H1 (cell line): ENCODE measurements around the gene TBCD. TPM values are rescaled to one million over a fixed set of nuclear protein-coding genes. Genes with fewer than 3 reads are reported as not detected.

Experiments
- CTCF ChIA-PET: fragments of 300-600 bp; sonication (Branson Sonifier 250); formaldehyde crosslinking; loops from one replicate; lab custom pipeline; 2021; ENCODE audit not compliant: partially characterized antibody; lab: Charles Lee
- POLR2A ChIA-PET: fragments of 300-600 bp; sonication (Branson Sonifier 250); formaldehyde crosslinking; loops from one replicate; lab custom pipeline; 2021; ENCODE audit warnings: inconsistent platforms; ENCODE audit not compliant: partially characterized antibody; lab: Charles Lee
- DNase-seq, 2 experiments: peaks; one replicate each; pipeline versions ENCODE4 v3.0.0 to v3.0.0-alpha.2; 2010 to 2022; ENCODE audit warnings: low spot score in 2 of 2, low read depth in 1 of 2, mixed read lengths in 1 of 2
- FAIRE-seq: peaks from 2 replicates; lab custom pipeline; 2011; peaks lifted over from hg19 to GRCh38; lab: Jason Lieb, UNC
- H2AFZ ChIP-seq: 2 replicates; pipeline ENCODE4 v1.8.1; 2012; ENCODE audit warnings: low read length, inconsistent platforms
- H2AK5ac ChIP-seq: 2 replicates; pipeline ENCODE4 v1.6.1; 2013; ENCODE audit warnings: low read depth, low read length
- H2BK120ac ChIP-seq: replicated peaks from 2 replicates; pipeline ENCODE3; 2013; ENCODE audit warnings: low read depth, low read length, inconsistent platforms
- H2BK12ac ChIP-seq: 2 replicates; pipeline ENCODE4 v1.6.1; 2013; ENCODE audit warnings: low read depth, low read length
- H2BK15ac ChIP-seq: 2 replicates; pipeline ENCODE4 v1.6.1; 2013; ENCODE audit warnings: low read length
- H2BK20ac ChIP-seq: 2 replicates; pipeline ENCODE4 v1.6.1; 2013; ENCODE audit warnings: low read length
- H2BK5ac ChIP-seq: 2 replicates; pipeline ENCODE4 v1.6.1; 2013; ENCODE audit warnings: low read depth, low read length
- H3K14ac ChIP-seq: 2 replicates; pipeline ENCODE4 v1.6.1; 2013; ENCODE audit warnings: inconsistent platforms; ENCODE audit not compliant: insufficient read length
- H3K18ac ChIP-seq: 2 replicates; pipeline ENCODE4 v1.6.1; 2013; ENCODE audit warnings: low read length; ENCODE audit errors: extremely low read depth
- H3K23ac ChIP-seq: 2 replicates; pipeline ENCODE4 v1.6.1; 2013; ENCODE audit warnings: inconsistent platforms; ENCODE audit not compliant: insufficient read length
- H3K23me2 ChIP-seq: 2 replicates; pipeline ENCODE4 v1.6.1; 2013; ENCODE audit warnings: low read depth, low read length
- H3K27ac ChIP-seq: 2 replicates; pipeline ENCODE4 v1.6.1; 2011; ENCODE audit warnings: low read depth, low read length, inconsistent platforms
- H3K27me3 ChIP-seq, 4 experiments: replicated peaks in 1 of 4; 1 replicate in 1 of 4; 2 replicates in 3 of 4; pipeline versions ENCODE4 v1.6.1 to v1.8.1; 2011 to 2013; ENCODE audit warnings: low read length in 3 of 4, mild to moderate bottlenecking in 3 of 4, inconsistent platforms in 2 of 4, mixed read lengths in 2 of 4, moderate library complexity in 1 of 4; ENCODE audit not compliant: control insufficient read depth in 3 of 4, insufficient read depth in 3 of 4; ENCODE audit errors: extremely low read depth in 1 of 4
- H3K36me3 ChIP-seq, 4 experiments: 2 replicates each; pipeline versions ENCODE4 v1.6.1 to v1.8.1; 2011 to 2013; ENCODE audit warnings: mild to moderate bottlenecking in 4 of 4, low read length in 3 of 4, moderate library complexity in 2 of 4, control low read depth in 1 of 4, inconsistent platforms in 1 of 4; ENCODE audit not compliant: insufficient read depth in 4 of 4, control insufficient read depth in 2 of 4
- H3K4ac ChIP-seq: replicated peaks from 2 replicates; pipeline ENCODE3; 2013; ENCODE audit warnings: low read length, low read depth, mixed read lengths, inconsistent platforms; ENCODE audit not compliant: insufficient read length
- H3K4me1 ChIP-seq, 4 experiments: replicated peaks in 1 of 4; 1 replicate in 1 of 4; 2 replicates in 3 of 4; pipeline versions ENCODE4 v1.6.1 to v1.8.1; 2011 to 2013; ENCODE audit warnings: low read length in 3 of 4, inconsistent platforms in 2 of 4, mixed read lengths in 1 of 4; ENCODE audit not compliant: insufficient read depth in 4 of 4, control insufficient read depth in 3 of 4
- H3K4me2 ChIP-seq, 2 experiments: 2 replicates each; pipeline versions ENCODE4 v1.6.1 to v1.8.1; 2011 to 2013; ENCODE audit warnings: low read depth in 2 of 2, low read length in 2 of 2, control low read depth in 1 of 2, inconsistent platforms in 1 of 2, mild to moderate bottlenecking in 1 of 2; ENCODE audit not compliant: insufficient read depth in 1 of 2
- H3K4me3 ChIP-seq, 4 experiments: fragments of 200-600, 300-600 bp in 1 of 4; sonication (generic), shearing (Covaris generic), sonication (Bioruptor Twin) in 1 of 4; 2 replicates each; pipeline versions ENCODE4 v1.5.1 to v1.8.1; 2011 to 2016; ENCODE audit warnings: low read length in 4 of 4, low read depth in 3 of 4, control low read depth in 2 of 4, inconsistent platforms in 2 of 4, mild to moderate bottlenecking in 2 of 4, mixed read lengths in 1 of 4, moderate library complexity in 1 of 4; ENCODE audit not compliant: insufficient read depth in 2 of 4; ENCODE audit errors: extremely low read depth in 1 of 4
- H3K56ac ChIP-seq: replicated peaks from 2 replicates; pipeline ENCODE3; 2013; ENCODE audit warnings: low read depth, mild to moderate bottlenecking, mixed read lengths, low read length, inconsistent platforms; ENCODE audit not compliant: insufficient read length
- H3K79me1 ChIP-seq: 2 replicates; pipeline ENCODE4 v1.6.1; 2013; ENCODE audit warnings: low read depth, low read length, control low read depth
- H3K79me2 ChIP-seq, 2 experiments: 2 replicates each; pipeline versions ENCODE4 v1.6.1 to v1.8.1; 2012 to 2013; ENCODE audit warnings: low read length in 2 of 2, mild to moderate bottlenecking in 2 of 2, inconsistent platforms in 1 of 2; ENCODE audit not compliant: insufficient read depth in 2 of 2, control insufficient read depth in 1 of 2
- H3K9ac ChIP-seq, 4 experiments: replicated peaks in 1 of 4; 1 replicate in 1 of 4; 2 replicates in 3 of 4; pipeline versions ENCODE4 v1.6.1 to v1.8.1; 2011 to 2013; ENCODE audit warnings: low read depth in 3 of 4, low read length in 3 of 4, control low read depth in 2 of 4, mild to moderate bottlenecking in 2 of 4, moderate library complexity in 2 of 4, inconsistent platforms in 1 of 4; ENCODE audit errors: extremely low read depth in 1 of 4
- H3K9me3 ChIP-seq, 2 experiments: 2 replicates each; pipeline versions ENCODE4 v1.6.1 to v1.8.1; 2012 to 2013; ENCODE audit warnings: mild to moderate bottlenecking in 2 of 2, moderate library complexity in 2 of 2, control low read depth in 1 of 2, inconsistent platforms in 1 of 2, low read depth in 1 of 2, low read length in 1 of 2, mixed read lengths in 1 of 2; ENCODE audit not compliant: insufficient read depth in 2 of 2
- H4K20me1 ChIP-seq, 2 experiments: replicated peaks in 1 of 2; 2 replicates each; pipeline versions ENCODE3 to v1.8.1; 2011 to 2013; ENCODE audit warnings: inconsistent platforms in 2 of 2, low read length in 2 of 2, mild to moderate bottlenecking in 1 of 2; ENCODE audit not compliant: insufficient read depth in 2 of 2, control insufficient read depth in 1 of 2
- H4K5ac ChIP-seq: 2 replicates; pipeline ENCODE4 v1.6.1; 2013; ENCODE audit warnings: low read length, low read depth, mixed read lengths, inconsistent platforms; ENCODE audit not compliant: insufficient read length
- H4K8ac ChIP-seq: 2 replicates; pipeline ENCODE4 v1.8.0; 2013; ENCODE audit warnings: mild to moderate bottlenecking, moderate library complexity, low read length, inconsistent platforms; ENCODE audit not compliant: insufficient read depth; ENCODE audit errors: extremely low read depth
- H4K91ac ChIP-seq: replicated peaks from 2 replicates; pipeline ENCODE3; 2013; ENCODE audit warnings: low read length, mixed read lengths, inconsistent platforms; ENCODE audit not compliant: insufficient read length
- EP300 ChIP-seq, 2 experiments: IDR thresholded peaks; 1 replicate in 1 of 2; 2 replicates in 1 of 2; pipeline ENCODE4 v1.6.1; 2011 to 2012; ENCODE audit warnings: low read depth in 2 of 2, low read length in 2 of 2, mild to moderate bottlenecking in 2 of 2, borderline replicate concordance in 1 of 2, inconsistent platforms in 1 of 2, moderate library complexity in 1 of 2
- GABPA ChIP-seq: IDR thresholded peaks from 2 replicates; pipeline ENCODE4 v1.6.1; 2011; ENCODE audit warnings: mild to moderate bottlenecking, low read length, moderate library complexity, borderline replicate concordance; ENCODE audit not compliant: insufficient read depth
- KDM4A ChIP-seq: IDR thresholded peaks from one replicate; pipeline ENCODE4 v1.7.1; 2012; ENCODE audit warnings: low read depth, mild to moderate bottlenecking, moderate library complexity, low read length, inconsistent platforms; ENCODE audit not compliant: severe bottlenecking
- SUZ12 ChIP-seq: fragments of 200-600 bp; sonication (generic); IDR thresholded peaks from 2 replicates; pipeline ENCODE4 v1.6.1; 2012; ENCODE audit warnings: mild to moderate bottlenecking, inconsistent platforms, low read length, moderate library complexity, mixed read lengths
- WGBS, 2 experiments: shearing (Covaris generic) in 1 of 2; methylation state at CpG; one replicate each; pipeline versions ENCODE4 v1.1.6 to v1.1.7; 2013 to 2015; ENCODE audit warnings: low lambda C conversion rate in 2 of 2, mixed read lengths in 2 of 2, inconsistent platforms in 1 of 2, low coverage in 1 of 2, missing lambda C conversion rate in 1 of 2; ENCODE audit not compliant: insufficient replicate concordance in 2 of 2, insufficient coverage in 1 of 2, insufficient read length in 1 of 2; ENCODE audit errors: extremely low coverage in 1 of 2, missing lambda C conversion rate in 1 of 2; 5-methylcytosine and 5-hydroxymethylcytosine counted together
- polyA plus RNA-seq, 7 experiments: library from polyadenylated mRNA; depleted of rRNA in 3 of 7; stranded (reverse) in 5 of 7; unstranded in 2 of 7; fragments of >200 nt in 5 of 7; fragments of 200-250 nt in 2 of 7; gene quantifications; 1 replicate in 5 of 7; 2 replicates in 1 of 7; 4 replicates in 1 of 7; pipeline versions ENCODE4 v1.2.1 to v1.2.3, GENCODE V29; 2011 to 2013; ENCODE audit warnings: missing spikeins in 2 of 7, mixed read lengths in 2 of 7
- total RNA-seq: library from RNA; stranded (reverse); fragmentation: NEBNext Ultra II Directional; extraction: Animal tissue kit (Norgen Biotek cat#: 25700); gene quantifications from 2 replicates; pipeline ENCODE4 v1.2.1, GENCODE V29; 2021

TBCD gene
- total and polyA plus RNA-seq, 2 of the 8 experiments (the other 6 are each of a cell fraction or from before 2014, with no cell fraction given), result 118 to 162 TPM

DNA sequence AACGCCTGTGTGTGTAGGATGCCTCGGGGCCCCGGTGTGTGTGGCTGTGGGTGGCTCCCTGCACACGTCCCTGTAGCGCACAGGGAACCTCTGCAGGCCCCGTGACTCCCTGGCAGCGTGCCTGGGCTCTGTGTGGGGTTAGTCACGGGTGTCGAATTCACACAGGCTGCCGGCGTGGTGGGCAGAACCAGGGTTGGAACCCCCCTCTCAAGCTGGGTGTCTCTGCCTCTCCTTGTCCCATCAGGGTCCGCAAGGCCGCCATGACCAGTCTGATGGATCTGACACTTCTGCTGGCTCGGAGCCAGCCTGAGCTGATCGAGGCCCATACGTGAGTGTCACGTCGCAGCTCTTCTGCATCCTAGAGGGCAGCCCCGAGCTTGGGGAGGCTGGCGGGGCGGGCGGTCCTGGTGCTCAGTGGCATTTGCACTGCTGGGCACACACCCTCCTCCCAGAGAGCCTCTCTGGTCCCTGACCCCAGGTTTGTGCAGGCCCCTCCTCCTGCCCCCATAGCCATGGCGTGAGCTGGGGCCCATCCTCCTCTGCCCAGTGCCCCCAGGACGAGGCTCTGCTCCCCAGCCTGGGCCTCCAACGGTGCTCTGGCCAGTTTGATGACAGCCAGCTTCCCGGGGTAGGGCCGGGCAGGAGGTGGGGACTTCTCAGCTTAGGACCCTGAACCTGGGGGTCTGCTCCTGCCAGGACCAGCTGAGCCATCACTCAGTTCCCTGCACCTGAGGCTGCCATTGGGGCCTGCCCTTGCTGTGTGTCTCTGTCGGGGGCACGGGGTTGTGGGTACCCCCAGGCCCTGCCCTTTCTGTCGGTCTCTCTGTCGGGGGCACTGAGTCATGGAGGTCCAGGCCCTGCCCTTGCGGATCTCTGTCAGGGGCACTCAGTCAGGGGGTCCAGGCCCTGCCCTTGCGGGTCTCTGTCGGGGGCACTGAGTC, 176.1 kb downstream of the TBCD start:
- no peak for TF ChIP-seq GABPA
- no peak for TF ChIP-seq EP300 (IDR thresholded peaks at IDR 0.05; ENCODE audit: borderline replicate concordance in 1 of 2, low read depth in 2 of 2, low read length in 2 of 2)
- no peak for TF ChIP-seq SUZ12
- no peak for TF ChIP-seq KDM4A
- TF ChIP-seq, all 59 proteins: peak for 0
- H2BK15ac ChIP-seq, result no peak overlapping the region
- H2BK120ac ChIP-seq, result no peak overlapping the region
- H3K23ac ChIP-seq, result no peak overlapping the region
- no peak overlapping the region for H2AK5ac ChIP-seq
- ChIA-PET POLR2A (no interaction called here), CTCF (interaction anchor here (1.1 to 3.9 kb wide), 5 partner anchors 13 to 260 kb away, joined by 3 to 16 read pairs (median 4); no protein-coding TSS in a partner anchor)
- no peak overlapping the region for H3K4me3 ChIP-seq
- no peaks in the 10 kb centered on the region for H3K9me3 ChIP-seq
- no peak overlapping the region for H2BK20ac ChIP-seq
- H2BK12ac ChIP-seq, result no peak overlapping the region
- no peaks in the 10 kb centered on the region for H3K23me2 ChIP-seq
- no peaks in the 10 kb centered on the region for H3K79me2 ChIP-seq
- H4K91ac ChIP-seq, result no peak overlapping the region
- no peak overlapping the region for H3K9ac ChIP-seq
- H3K79me1 ChIP-seq, result no peaks in the 10 kb centered on the region; the same call in 1 of the 2 replicates
- peaks cover 11 to 60% (median 42%) of the 10 kb centered on the region in 4 experiments; a peak in 6 of 8 replicates for H3K36me3 ChIP-seq
- H3K4ac ChIP-seq, result no peak overlapping the region
- H3K4me2 ChIP-seq, result no peak overlapping the region
- no peak overlapping the region for H2AFZ ChIP-seq
- peaks cover 0 to 8% of the 10 kb centered on the region in 2 experiments for H4K20me1 ChIP-seq
- H3K27ac ChIP-seq, result no peak overlapping the region
- no peak overlapping the region for H3K14ac ChIP-seq
- no peak overlapping the region for H3K18ac ChIP-seq
- no peak overlapping the region for H4K8ac ChIP-seq
- H3K27me3 ChIP-seq, result no peaks in the 10 kb centered on the region
- FAIRE-seq, result no peak
- H4K5ac ChIP-seq, result no peak overlapping the region
- no peak overlapping the region for H2BK5ac ChIP-seq
- DNase-seq, result no peak
- no peaks in the 10 kb centered on the region for H3K4me1 ChIP-seq
- 94% methylated on average over 28 of the region's 34 CpGs; no CpG with 5 or more reads in 1 of the 2 experiments for WGBS, 2 experiments
- no peak overlapping the region for H3K56ac ChIP-seq
